ENCODE data around the gene CXCL8. TPM values are rescaled to one million over a fixed set of nuclear protein-coding genes. Genes with fewer than 3 reads are reported as not detected.

Gene CXCL8
- total and polyA plus RNA-seq, 10 donors: 0.28 to 28.4 (median 0.77) TPM

- TF ChIP-seq CTCF (IDR thresholded peaks at IDR 0.05 in 8 of 11, conservative IDR thresholded peaks at IDR 0.05 in 3 of 11) (no peak), POLR2A (IDR thresholded peaks at IDR 0.05) (no peak), POLR2AphosphoS5 (IDR thresholded peaks at IDR 0.05) (no peak)
- DNase-seq: no peak
- intact Hi-C loops (cut with DNase I; ENCODE audit: low total_unique reads): loop anchor here (10.0 kb wide), 1 partner anchor 413 kb away; no protein-coding TSS in a partner anchor
- Histone ChIP-seq H3K27ac (peak overlapping the region in 2 of 8 donors; percentile 35 to 68), H3K36me3 (no peaks in the 10 kb centered on the region), H3K27me3 (replicated peaks in 1 of 7) (no peaks in the 10 kb centered on the region), H3K4me3 (no peak overlapping the region), H3K4me1 (peaks cover 0 to 20% (median 0%) of the 10 kb centered on the region in 6 donors), H3K9me3 (no peaks in the 10 kb centered on the region)
- WGBS, 5 donors: 45 to 78% (median 67%) methylated on average over 1 of the region's 1 CpG
Measured at GRCh38 chr4:73721909-73722308, 18.5 kb upstream of the CXCL8 start.

GRCh38 chr4:73723023-73723422, 17.3 kb upstream of the CXCL8 start:
- Histone ChIP-seq H3K4me1 (peaks cover 0 to 20% (median 0%) of the 10 kb centered on the region in 6 donors), H3K27me3 (replicated peaks in 1 of 7) (no peaks in the 10 kb centered on the region), H3K9me3 (no peaks in the 10 kb centered on the region), H3K27ac (no peak overlapping the region), H3K36me3 (no peaks in the 10 kb centered on the region), H3K4me3 (no peak overlapping the region)
- WGBS, 5 donors: 64 to 89% (median 75%) methylated on average over 4 of the region's 4 CpGs
- TF ChIP-seq POLR2A (IDR thresholded peaks at IDR 0.05) (no peak), CTCF (IDR thresholded peaks at IDR 0.05 in 8 of 11, conservative IDR thresholded peaks at IDR 0.05 in 3 of 11) (no peak), POLR2AphosphoS5 (IDR thresholded peaks at IDR 0.05) (no peak)
- DNase-seq: no peak
- intact Hi-C loops (cut with DNase I; ENCODE audit: low total_unique reads): loop anchor here (10.0 kb wide), 1 partner anchor 412 kb away; no protein-coding TSS in a partner anchor

DNA sequence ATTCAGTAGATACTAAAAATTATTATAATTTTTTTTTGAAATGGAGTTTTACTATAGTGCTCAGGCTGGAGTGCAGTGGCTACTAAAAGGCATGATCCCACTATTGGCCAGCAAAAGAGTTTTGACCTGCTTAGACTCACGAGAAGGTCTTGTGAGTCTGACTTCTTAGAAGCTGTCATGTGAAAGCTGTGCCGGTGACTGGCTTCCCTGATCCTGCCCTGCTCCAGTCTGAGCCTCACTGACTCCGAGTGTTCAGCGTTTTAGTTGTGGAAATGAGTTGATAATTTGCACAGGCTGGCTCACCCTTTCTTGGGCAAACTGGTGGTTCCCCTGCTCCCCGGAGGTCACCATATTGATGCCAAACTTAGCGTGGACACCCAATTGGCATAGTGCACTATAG, 16.4 kb upstream of the CXCL8 start:
- Histone ChIP-seq H3K27me3 (replicated peaks in 1 of 7) (no peaks in the 10 kb centered on the region), H3K27ac (no peak overlapping the region), H3K4me1 (peaks cover 0 to 14% (median 0%) of the 10 kb centered on the region in 6 donors), H3K4me3 (no peak overlapping the region), H3K9me3 (no peaks in the 10 kb centered on the region), H3K36me3 (no peaks in the 10 kb centered on the region)
- intact Hi-C loops (cut with DNase I; ENCODE audit: low total_unique reads): loop anchor here (10.0 kb wide), 1 partner anchor 411 kb away; no protein-coding TSS in a partner anchor
- DNase-seq: no peak
- no peak for TF ChIP-seq POLR2AphosphoS5 (IDR thresholded peaks at IDR 0.05)
- no peak for TF ChIP-seq CTCF (IDR thresholded peaks at IDR 0.05 in 8 of 11, conservative IDR thresholded peaks at IDR 0.05 in 3 of 11)
- TF ChIP-seq POLR2A (IDR thresholded peaks at IDR 0.05): no peak
- WGBS, 5 donors: 87 to 97% (median 92%) methylated on average over 6 of the region's 6 CpGs

DNA sequence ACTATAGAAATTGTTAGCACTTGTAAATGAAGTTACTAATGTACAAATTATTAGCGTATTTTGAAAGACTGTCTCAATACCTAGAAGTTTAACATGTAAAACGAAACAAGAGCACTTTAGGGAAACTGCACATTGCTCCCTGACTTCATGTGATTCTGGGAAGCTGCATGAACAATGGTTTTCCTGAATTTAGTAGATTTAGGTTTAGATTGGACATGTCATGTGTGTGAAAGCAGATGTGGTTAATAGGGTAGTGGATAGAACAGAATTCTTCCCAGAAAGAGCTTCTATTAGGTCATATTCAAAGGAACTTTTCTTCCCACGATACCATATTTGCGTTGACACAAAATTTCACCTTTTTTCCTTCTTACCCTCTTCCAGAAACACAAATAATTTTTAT, 14.9 kb upstream of the CXCL8 start:
- Histone ChIP-seq H3K4me3 (no peak overlapping the region), H3K9me3 (no peaks in the 10 kb centered on the region), H3K4me1 (peaks cover 0 to 24% (median 6%) of the 10 kb centered on the region in 6 donors), H3K27me3 (replicated peaks in 1 of 7) (no peaks in the 10 kb centered on the region), H3K27ac (no peak overlapping the region), H3K36me3 (no peaks in the 10 kb centered on the region)
- TF ChIP-seq CTCF (IDR thresholded peaks at IDR 0.05 in 8 of 11, conservative IDR thresholded peaks at IDR 0.05 in 3 of 11) (no peak), POLR2AphosphoS5 (IDR thresholded peaks at IDR 0.05) (no peak), POLR2A (IDR thresholded peaks at IDR 0.05) (no peak)
- 81 to 93% (median 92%) methylated on average over 4 of the region's 4 CpGs for WGBS, 5 donors
- intact Hi-C loops (cut with DNase I; ENCODE audit: low total_unique reads): loop anchor here (10.0 kb wide), 1 partner anchor 409 kb away; no protein-coding TSS in a partner anchor
- DNase-seq: no peak

All from spleen (tissue), 11 donors.